Measurements from ENCODE around the gene GPBP1. TPM values are rescaled to one million over a fixed set of nuclear protein-coding genes. Genes with fewer than 3 reads are reported as not detected.
A peak's percentile ranks its signal among the peaks of the same experiment; 100 is the strongest.

The GPBP1 gene
- total RNA-seq, 1 experiment from 2014 or later: 112 TPM

DNA sequence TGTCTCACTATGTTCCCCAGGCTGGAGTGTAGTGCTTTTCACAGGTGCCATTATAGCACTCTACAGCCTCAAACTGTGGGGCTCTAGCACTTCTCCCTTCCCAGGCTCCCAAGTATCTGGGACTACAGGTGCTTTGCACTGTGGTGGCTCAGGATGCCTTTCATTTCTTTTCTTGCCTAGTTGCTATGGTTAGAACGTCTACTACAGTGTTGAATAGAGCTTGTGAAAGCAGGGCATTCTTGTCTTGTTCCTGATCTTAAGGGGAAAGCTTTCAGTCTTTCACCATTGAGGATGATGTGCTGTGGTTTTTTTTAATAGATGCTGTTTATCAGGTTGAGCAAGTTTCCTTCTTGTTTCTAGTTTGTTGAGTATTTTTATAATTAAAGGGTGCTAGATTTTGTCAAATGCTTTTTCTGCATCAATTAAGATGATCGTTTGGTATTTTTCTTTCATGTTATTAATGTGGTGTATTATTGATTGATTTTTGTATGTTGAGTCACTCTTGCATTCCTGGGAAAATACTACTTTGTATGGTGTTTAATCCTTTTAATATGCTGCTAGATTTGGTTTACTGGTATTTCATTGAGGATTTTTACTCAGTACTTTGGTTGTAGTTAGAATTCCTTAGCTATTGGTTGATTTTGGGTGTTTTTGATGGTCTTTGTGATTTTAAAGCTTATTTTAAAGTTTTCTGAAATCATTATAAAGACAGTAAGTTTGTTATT lies 35.6 kb downstream of the GPBP1 start:
- H3K9me3 ChIP-seq (ENCODE audit: control insufficient read depth, low read depth, low read length): no peaks in the 10 kb centered on the region
- H3K9me3 Mint-ChIP-seq: no peaks in the 10 kb centered on the region
- no peaks in the 10 kb centered on the region for H3K27me3 ChIP-seq (ENCODE audit: insufficient read depth, low read length)
- peaks cover 4% of the 10 kb centered on the region for H3K79me1 ChIP-seq (ENCODE audit: insufficient read depth, low read depth, low read length, poor library complexity, severe bottlenecking)
- H3K79me2 ChIP-seq (ENCODE audit: insufficient read depth, low read length): peaks cover 61% of the 10 kb centered on the region
- H4K5ac ChIP-seq (ENCODE audit: insufficient read length, low read depth, low read length): no peak overlapping the region
- H3K4ac ChIP-seq (ENCODE audit: low read depth, low read length): no peak overlapping the region
- DNase-seq: no peak
- no peak overlapping the region for H3K56ac ChIP-seq (ENCODE audit: insufficient read length, low read depth, low read length)
- no peak overlapping the region for H3K9ac ChIP-seq (ENCODE audit: extremely low read depth, insufficient read length, low read length)
- no peak overlapping the region for H4K91ac ChIP-seq (ENCODE audit: insufficient read length, low read depth, low read length)
- no peak overlapping the region for H3T11ph ChIP-seq (ENCODE audit: low read length)
- H2BK20ac ChIP-seq (ENCODE audit: low read depth, low read length, poor library complexity, severe bottlenecking): no peak overlapping the region
- no peaks in the 10 kb centered on the region; the same call in 1 of the 2 replicates for H3K4me1 ChIP-seq (ENCODE audit: insufficient read depth, low read length)
- H4K20me1 ChIP-seq (ENCODE audit: control insufficient read depth, insufficient read depth, insufficient read length): peaks cover 6% of the 10 kb centered on the region
- H3K4me2 ChIP-seq (ENCODE audit: insufficient read depth, insufficient read length, low read length): no peak overlapping the region
- H2AK5ac ChIP-seq (ENCODE audit: insufficient read length, low read length): no peak overlapping the region
- WGBS (ENCODE audit: extremely low coverage, insufficient read length, low lambda C conversion rate): no CpG with 5 or more reads among the region's 2 CpGs
- peak overlapping the region in 2 of 3 experiments; percentile 6 to 87; a peak in 3 of 7 replicates for H3K27ac Mint-ChIP-seq
- H3K27me3 Mint-ChIP-seq (ENCODE audit: low read depth): no peaks in the 10 kb centered on the region
- H3K23me2 ChIP-seq (ENCODE audit: insufficient read length, low read depth, low read length, poor library complexity, severe bottlenecking): no peaks in the 10 kb centered on the region
- no peak overlapping the region for H3K23ac ChIP-seq (ENCODE audit: insufficient read length, low read depth, low read length)
- no peak overlapping the region for H3K4me3 Mint-ChIP-seq
- H2BK5ac ChIP-seq (ENCODE audit: insufficient read length, low read length): no peak overlapping the region
- H3K27ac ChIP-seq (ENCODE audit: insufficient read length, low read depth, low read length): no peak overlapping the region
- no peak overlapping the region for H3K14ac ChIP-seq (ENCODE audit: insufficient read depth, low read length)
- no peak overlapping the region for H2AFZ ChIP-seq (ENCODE audit: low read length)
- TF ChIP-seq, protein P1, sequence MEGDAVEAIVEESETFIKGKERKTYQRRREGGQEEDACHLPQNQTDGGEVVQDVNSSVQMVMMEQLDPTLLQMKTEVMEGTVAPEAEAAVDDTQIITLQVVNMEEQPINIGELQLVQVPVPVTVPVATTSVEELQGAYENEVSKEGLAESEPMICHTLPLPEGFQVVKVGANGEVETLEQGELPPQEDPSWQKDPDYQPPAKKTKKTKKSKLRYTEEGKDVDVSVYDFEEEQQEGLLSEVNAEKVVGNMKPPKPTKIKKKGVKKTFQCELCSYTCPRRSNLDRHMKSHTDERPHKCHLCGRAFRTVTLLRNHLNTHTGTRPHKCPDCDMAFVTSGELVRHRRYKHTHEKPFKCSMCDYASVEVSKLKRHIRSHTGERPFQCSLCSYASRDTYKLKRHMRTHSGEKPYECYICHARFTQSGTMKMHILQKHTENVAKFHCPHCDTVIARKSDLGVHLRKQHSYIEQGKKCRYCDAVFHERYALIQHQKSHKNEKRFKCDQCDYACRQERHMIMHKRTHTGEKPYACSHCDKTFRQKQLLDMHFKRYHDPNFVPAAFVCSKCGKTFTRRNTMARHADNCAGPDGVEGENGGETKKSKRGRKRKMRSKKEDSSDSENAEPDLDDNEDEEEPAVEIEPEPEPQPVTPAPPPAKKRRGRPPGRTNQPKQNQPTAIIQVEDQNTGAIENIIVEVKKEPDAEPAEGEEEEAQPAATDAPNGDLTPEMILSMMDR (conservative IDR thresholded peaks at IDR 0.05): no peak
- H2BK15ac ChIP-seq (ENCODE audit: low read depth, low read length): no peak overlapping the region
- no peak overlapping the region for H2BK120ac ChIP-seq (ENCODE audit: low read depth, low read length, poor library complexity, severe bottlenecking)
- H3K36me3 Mint-ChIP-seq (ENCODE audit: insufficient read depth in 1 of 3, low read depth in 3 of 3): peaks cover 14 to 28% (median 23%) of the 10 kb centered on the region in 3 experiments
- no peak overlapping the region for H2BK12ac ChIP-seq (ENCODE audit: insufficient read length, low read depth, low read length)
- peaks cover 45 to 53% of the 10 kb centered on the region in 2 experiments for H3K4me1 Mint-ChIP-seq
- H4K8ac ChIP-seq (replicated peaks; ENCODE audit: insufficient read length, low read depth, low read length): no peak overlapping the region
- H3K18ac ChIP-seq (ENCODE audit: insufficient read length, low read depth, low read length): no peak overlapping the region
